K562 (cell line): ENCODE measurements around the gene IL12A.

Source experiments
- ATF1 ChIP-seq, 2 experiments: fragments of 450-650 bp in 1 of 2; IDR thresholded peaks; 2 replicates each; pipeline ENCODE4 v1.6.1; 2016; ENCODE audit warnings: missing compliant biosample characterization in 1 of 2, missing genetic modification characterization in 1 of 2
- CAMTA2 ChIP-seq: fragments of 250-450 bp; sonication (Bioruptor Pico); conservative IDR thresholded peaks from 2 replicates; pipeline ENCODE4 v1.5.1; 2022
- CREB1 ChIP-seq, 2 experiments: sonication (generic) in 1 of 2; formaldehyde crosslinking in 1 of 2; IDR thresholded peaks; 2 replicates each; pipeline versions ENCODE4 v1.6.1 to v1.8.0; 2012 to 2022; ENCODE audit warnings: inconsistent platforms in 1 of 2, mild to moderate bottlenecking in 1 of 2, missing genetic modification reagents in 1 of 2, moderate library complexity in 1 of 2
- GATAD2B ChIP-seq: fragments of 450-650 bp; IDR thresholded peaks from 2 replicates; pipeline ENCODE4 v1.6.1; 2017; ENCODE audit warnings: mild to moderate bottlenecking, borderline replicate concordance
- IRF2 ChIP-seq: sonication (generic); formaldehyde crosslinking; IDR thresholded peaks from 2 replicates; pipeline ENCODE4 v1.8.1; 2022; ENCODE audit warnings: mild to moderate bottlenecking, missing genetic modification reagents
- KAT2B ChIP-seq: IDR thresholded peaks from one replicate; pipeline ENCODE4 v1.6.1; 2012; ENCODE audit warnings: low read depth, mild to moderate bottlenecking, control low read depth, inconsistent platforms, low read length, moderate library complexity
- LCOR ChIP-seq: sonication (generic); formaldehyde crosslinking; IDR thresholded peaks from 2 replicates; pipeline ENCODE4 v1.8.0; 2022; ENCODE audit warnings: mild to moderate bottlenecking, missing genetic modification reagents
- MAFK ChIP-seq: IDR thresholded peaks from 2 replicates; pipeline ENCODE4 v1.6.1; 2011; ENCODE audit warnings: low read length, improper control_type of control experiment
- MYC ChIP-seq, 2 experiments: fragments of 250-450 bp in 1 of 2; sonication (Bioruptor Pico) in 1 of 2; IDR thresholded peaks; 2 replicates each; pipeline versions ENCODE4 v1.5.1 to v1.6.1; 2012 to 2021; ENCODE audit warnings: low read depth in 2 of 2, borderline replicate concordance in 1 of 2, improper control_type of control experiment in 1 of 2, low read length in 1 of 2, mild to moderate bottlenecking in 1 of 2, moderate library complexity in 1 of 2
- SIN3A ChIP-seq, 2 experiments: fragments of 150-350 bp in 1 of 2; IDR thresholded peaks; 2 replicates each; pipeline ENCODE4 v1.6.1; 2011 to 2016; ENCODE audit warnings: borderline replicate concordance in 2 of 2, low read depth in 2 of 2, low read length in 2 of 2, mild to moderate bottlenecking in 2 of 2, moderate library complexity in 2 of 2; ENCODE audit not compliant: control insufficient read depth in 1 of 2
- SP2 ChIP-seq: IDR thresholded peaks from 2 replicates; pipeline ENCODE4 v1.6.1; 2011; ENCODE audit warnings: mild to moderate bottlenecking, low read depth, low read length, moderate library complexity; ENCODE audit not compliant: poor library complexity, severe bottlenecking; ENCODE audit errors: extremely low read depth
- SREBF2 ChIP-seq: sonication (generic); formaldehyde crosslinking; IDR thresholded peaks from 2 replicates; pipeline ENCODE4 v1.4.0; 2020; ENCODE audit warnings: mild to moderate bottlenecking, missing genetic modification reagents
- ZNF212 ChIP-seq: fragments of 450-650 bp; formaldehyde crosslinking; IDR thresholded peaks from 2 replicates; pipeline ENCODE4 v1.4.0; 2020; ENCODE audit warnings: mild to moderate bottlenecking
- TF ChIP-seq, protein P1 (sequence below): sonication (generic); formaldehyde crosslinking; IDR thresholded peaks from 2 replicates; pipeline ENCODE4 v1.8.1; 2022; ENCODE audit warnings: missing genetic modification reagents

- TF ChIP-seq MAFK (no peak), SIN3A (IDR thresholded peaks at IDR 0.05; ENCODE audit: borderline replicate concordance in 2 of 2, control insufficient read depth in 1 of 2, low read depth in 2 of 2, low read length in 2 of 2) (no peak), LCOR (no peak), ZNF212 (CRISPR knock-in tag) (no peak), CREB1 (IDR thresholded peaks at IDR 0.05) (no peak), CREB1 (CRISPR knock-in tag; IDR thresholded peaks at IDR 0.05) (no peak), CAMTA2 (no peak), ATF1 (CRISPR knock-in tag; IDR thresholded peaks at IDR 0.05) (no peak), ATF1 (tag; IDR thresholded peaks at IDR 0.05) (no peak), MYC (IDR thresholded peaks at IDR 0.05; ENCODE audit: low read depth, low read length) (no peak), MYC (CRISPR knock-in tag; IDR thresholded peaks at IDR 0.05; ENCODE audit: borderline replicate concordance, low read depth) (no peak), SREBF2 (CRISPR knock-in tag) (no peak), KAT2B (no peak), IRF2 (no peak), GATAD2B (no peak), SP2 (no peak)
- TF ChIP-seq, protein P1, sequence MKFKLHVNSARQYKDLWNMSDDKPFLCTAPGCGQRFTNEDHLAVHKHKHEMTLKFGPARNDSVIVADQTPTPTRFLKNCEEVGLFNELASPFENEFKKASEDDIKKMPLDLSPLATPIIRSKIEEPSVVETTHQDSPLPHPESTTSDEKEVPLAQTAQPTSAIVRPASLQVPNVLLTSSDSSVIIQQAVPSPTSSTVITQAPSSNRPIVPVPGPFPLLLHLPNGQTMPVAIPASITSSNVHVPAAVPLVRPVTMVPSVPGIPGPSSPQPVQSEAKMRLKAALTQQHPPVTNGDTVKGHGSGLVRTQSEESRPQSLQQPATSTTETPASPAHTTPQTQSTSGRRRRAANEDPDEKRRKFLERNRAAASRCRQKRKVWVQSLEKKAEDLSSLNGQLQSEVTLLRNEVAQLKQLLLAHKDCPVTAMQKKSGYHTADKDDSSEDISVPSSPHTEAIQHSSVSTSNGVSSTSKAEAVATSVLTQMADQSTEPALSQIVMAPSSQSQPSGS (CRISPR knock-in tag), result no peak
Measured at GRCh38 chr3:159994182-159994581, 5.5 kb downstream of the IL12A start.
